ENCODE results near the gene FAAP20. TPM values are rescaled to one million over a fixed set of nuclear protein-coding genes. Genes with fewer than 3 reads are reported as not detected.

FAAP20 gene
- total RNA-seq, 1 donor from 2014 or later = 11.3 TPM

DNA sequence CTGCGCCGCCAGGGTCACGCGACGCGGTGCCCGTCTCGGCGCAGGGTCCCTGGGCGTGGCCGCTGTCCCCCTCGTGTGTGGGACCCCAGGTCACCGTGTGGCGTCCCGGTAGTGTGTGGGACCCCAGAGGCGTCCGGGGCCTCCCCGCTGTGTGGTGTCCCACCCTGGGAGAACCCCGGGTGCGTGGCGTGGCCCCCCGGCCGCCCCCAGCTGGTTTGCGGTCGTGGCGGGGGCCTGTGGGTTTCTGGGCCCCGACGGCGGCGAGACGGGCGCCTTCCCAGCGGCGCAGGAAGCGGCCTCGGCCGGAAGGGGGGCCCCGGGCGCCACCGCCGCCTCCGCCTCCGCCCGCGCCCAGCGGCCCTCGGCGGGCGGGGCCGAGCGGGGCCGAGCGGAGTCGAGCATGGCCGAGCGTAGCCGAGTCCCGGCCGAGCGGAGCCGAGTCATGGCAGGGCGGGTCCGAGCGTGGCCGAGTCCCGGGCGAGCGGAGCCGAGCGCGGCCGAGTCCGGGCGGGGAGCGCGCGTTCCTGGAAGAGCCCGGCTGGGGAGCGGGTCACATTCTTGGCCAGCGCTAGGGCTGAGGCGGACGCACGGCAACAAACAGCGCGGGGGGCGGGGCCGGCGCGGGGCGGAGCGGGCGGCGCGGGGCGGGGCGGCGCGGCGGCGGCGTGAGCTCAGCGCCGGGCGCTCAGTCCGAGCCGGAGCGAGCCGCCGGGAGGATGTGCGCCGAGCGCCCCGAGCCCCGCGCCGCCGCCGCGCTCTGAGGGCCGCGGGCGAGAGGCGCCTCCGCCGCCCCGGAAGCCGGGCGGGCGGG, 33.0 kb upstream of the FAAP20 start:
- Histone ChIP-seq H4K20me1 (ENCODE audit: low read depth) (peaks cover 40% of the 10 kb centered on the region), H3F3A (ENCODE audit: low read depth) (peaks cover 20% of the 10 kb centered on the region), H3K4me1 (peaks cover 38% of the 10 kb centered on the region), H3K27me3 (peaks cover 13% of the 10 kb centered on the region), H3K27ac (no peak overlapping the region), H3K4me3 (peak overlapping the region; percentile 89), H3K79me2 (ENCODE audit: low read depth) (peaks cover 40% of the 10 kb centered on the region), H3K36me3 (no peaks in the 10 kb centered on the region), H3K9ac (peak overlapping the region; percentile 76), H3K9me3 (ENCODE audit: low read depth) (no peaks in the 10 kb centered on the region), H3K4me2 (peak overlapping the region; percentile 91), H2AFZ (replicated peaks) (peak overlapping the region; percentile 98)
- peaks cover 6% of the 10 kb centered on the region for H3K27me3 Mint-ChIP-seq (ENCODE audit: insufficient read depth, low read depth)
- H3K36me3 Mint-ChIP-seq = peaks cover 2% of the 10 kb centered on the region
- TF ChIP-seq EZH2phosphoT487 (IDR thresholded peaks at IDR 0.05) = peak; percentile 34
- TF ChIP-seq, protein P1, sequence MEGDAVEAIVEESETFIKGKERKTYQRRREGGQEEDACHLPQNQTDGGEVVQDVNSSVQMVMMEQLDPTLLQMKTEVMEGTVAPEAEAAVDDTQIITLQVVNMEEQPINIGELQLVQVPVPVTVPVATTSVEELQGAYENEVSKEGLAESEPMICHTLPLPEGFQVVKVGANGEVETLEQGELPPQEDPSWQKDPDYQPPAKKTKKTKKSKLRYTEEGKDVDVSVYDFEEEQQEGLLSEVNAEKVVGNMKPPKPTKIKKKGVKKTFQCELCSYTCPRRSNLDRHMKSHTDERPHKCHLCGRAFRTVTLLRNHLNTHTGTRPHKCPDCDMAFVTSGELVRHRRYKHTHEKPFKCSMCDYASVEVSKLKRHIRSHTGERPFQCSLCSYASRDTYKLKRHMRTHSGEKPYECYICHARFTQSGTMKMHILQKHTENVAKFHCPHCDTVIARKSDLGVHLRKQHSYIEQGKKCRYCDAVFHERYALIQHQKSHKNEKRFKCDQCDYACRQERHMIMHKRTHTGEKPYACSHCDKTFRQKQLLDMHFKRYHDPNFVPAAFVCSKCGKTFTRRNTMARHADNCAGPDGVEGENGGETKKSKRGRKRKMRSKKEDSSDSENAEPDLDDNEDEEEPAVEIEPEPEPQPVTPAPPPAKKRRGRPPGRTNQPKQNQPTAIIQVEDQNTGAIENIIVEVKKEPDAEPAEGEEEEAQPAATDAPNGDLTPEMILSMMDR (IDR thresholded peaks at IDR 0.05) = no peak
- DNase-seq (ENCODE audit: low spot score) = peak; percentile 99
- no peak overlapping the region for H3K27ac Mint-ChIP-seq
- peaks cover 2% of the 10 kb centered on the region for H3K9me3 Mint-ChIP-seq
- H3K4me3 Mint-ChIP-seq = peak overlapping the region; percentile 77
- H3K4me1 Mint-ChIP-seq = peaks cover 29% of the 10 kb centered on the region

DNA sequence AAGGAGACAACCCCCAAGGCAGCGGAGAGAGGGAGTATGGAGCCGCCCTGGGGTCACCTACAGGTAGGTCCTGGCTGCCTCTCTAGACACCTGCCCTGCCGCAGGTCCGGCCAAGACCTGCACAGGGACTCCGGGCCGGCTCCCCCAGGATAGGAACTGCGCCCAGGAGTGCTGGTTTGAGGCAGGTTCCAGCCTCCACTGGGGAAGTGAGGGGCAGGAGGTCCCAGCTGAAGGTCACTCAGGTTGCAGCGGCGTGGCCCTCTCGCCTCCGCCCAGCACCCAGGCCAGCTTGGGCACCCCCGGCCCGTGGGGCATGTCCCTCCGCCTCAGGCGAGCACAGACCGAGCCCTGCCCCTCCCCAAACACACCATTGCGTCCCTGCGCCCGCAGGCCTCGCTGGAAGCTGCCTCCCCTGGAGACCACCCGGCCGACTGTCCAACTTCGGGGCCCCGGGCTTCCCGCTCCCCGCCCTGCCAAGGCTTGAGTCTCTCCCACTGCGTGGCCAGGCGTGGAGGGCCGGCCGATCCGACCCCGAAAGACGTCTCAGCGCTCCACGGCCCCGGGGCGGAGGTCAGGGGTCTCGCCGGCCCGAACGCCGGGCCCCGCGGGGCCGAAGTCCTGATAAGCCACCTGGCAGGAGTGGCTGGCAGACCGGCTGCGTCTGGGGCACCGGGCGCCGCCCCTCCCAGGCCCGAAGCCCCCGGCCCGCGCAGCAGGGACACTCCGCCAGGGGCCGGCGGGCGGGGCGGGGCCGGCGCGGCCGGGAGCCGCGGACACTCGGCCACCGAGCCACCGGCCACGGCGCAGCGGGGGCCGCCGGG, 32.2 kb upstream of the FAAP20 start:
- Histone ChIP-seq H3K9ac (peak overlapping the region; percentile 28), H3K27ac (no peak overlapping the region), H3K4me1 (peaks cover 31% of the 10 kb centered on the region), H4K20me1 (ENCODE audit: low read depth) (peaks cover 31% of the 10 kb centered on the region), H3K4me3 (peak overlapping the region; percentile 89), H3K9me3 (ENCODE audit: low read depth) (no peaks in the 10 kb centered on the region), H3K27me3 (peaks cover 13% of the 10 kb centered on the region), H3F3A (ENCODE audit: low read depth) (peaks cover 20% of the 10 kb centered on the region), H3K36me3 (no peaks in the 10 kb centered on the region), H3K79me2 (ENCODE audit: low read depth) (peaks cover 32% of the 10 kb centered on the region), H2AFZ (replicated peaks) (peak overlapping the region; percentile 98), H3K4me2 (peak overlapping the region; percentile 91)
- Mint-ChIP-seq H3K4me3 (peak overlapping the region; percentile 90), H3K36me3 (peaks cover 2% of the 10 kb centered on the region), H3K27ac (peak overlapping the region; percentile 95), H3K9me3 (peaks cover 2% of the 10 kb centered on the region), H3K27me3 (ENCODE audit: insufficient read depth, low read depth) (peaks cover 6% of the 10 kb centered on the region), H3K4me1 (peaks cover 22% of the 10 kb centered on the region)
- DNase-seq (ENCODE audit: low spot score) = no peak
- TF ChIP-seq EZH2 (IDR thresholded peaks at IDR 0.05) = no peak
- TF ChIP-seq, protein P1 (IDR thresholded peaks at IDR 0.05) = no peak

DNA sequence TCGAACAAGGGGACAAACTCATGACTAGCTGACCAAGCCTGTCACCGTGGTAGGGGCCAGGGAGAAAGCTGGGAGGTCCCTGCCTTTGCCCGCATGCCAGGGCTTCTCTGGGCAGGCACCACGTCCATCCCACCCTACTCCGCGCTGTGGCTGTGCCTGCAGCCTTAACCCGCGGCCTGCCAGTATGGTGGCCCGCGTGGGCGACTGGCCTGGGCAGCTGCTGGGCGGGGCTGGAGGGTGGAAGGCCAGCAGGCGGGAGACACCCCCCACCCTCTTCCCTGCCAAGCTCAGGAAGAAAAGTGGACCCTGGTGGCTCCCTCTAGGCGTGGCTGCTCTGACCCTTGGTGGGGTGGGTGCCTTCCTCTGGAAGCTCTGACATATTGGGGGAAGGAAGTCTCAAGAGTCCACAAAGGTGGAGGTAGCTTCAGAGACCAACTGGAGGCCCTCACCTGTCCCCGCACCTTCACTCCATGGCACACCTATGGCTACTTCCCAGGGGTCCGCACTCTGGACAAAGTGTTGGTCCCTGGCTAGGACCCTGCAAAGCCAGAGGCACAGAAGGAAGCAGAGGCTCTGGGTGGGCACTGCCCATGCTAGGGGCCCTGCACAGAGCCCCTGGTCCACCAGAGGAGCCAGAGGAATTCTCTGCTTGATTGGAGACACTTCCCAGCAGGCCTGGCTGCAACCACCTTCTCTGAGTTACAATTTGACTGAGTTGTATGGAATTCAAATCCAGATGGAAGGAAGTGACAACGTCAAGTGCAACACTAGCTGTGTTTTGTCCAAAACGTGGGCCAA, 30.3 kb upstream of the FAAP20 start:
- H3K4me1 ChIP-seq = peaks cover 12% of the 10 kb centered on the region
- no peak for DNase-seq (ENCODE audit: low spot score)
- peaks cover 2% of the 10 kb centered on the region for H3K36me3 Mint-ChIP-seq
- H3K27ac ChIP-seq = no peak overlapping the region
- H3K27ac Mint-ChIP-seq = no peak overlapping the region
- no peak overlapping the region for H3K4me3 ChIP-seq
- H3K4me3 Mint-ChIP-seq = no peak overlapping the region
- peaks cover 16% of the 10 kb centered on the region for H3K4me1 Mint-ChIP-seq
- peaks cover 2% of the 10 kb centered on the region for H3K9me3 Mint-ChIP-seq
- H2AFZ ChIP-seq (replicated peaks) = no peak overlapping the region
- H3K27me3 ChIP-seq = peaks cover 13% of the 10 kb centered on the region
- no peaks in the 10 kb centered on the region for H3K9me3 ChIP-seq (ENCODE audit: low read depth)
- peaks cover 9% of the 10 kb centered on the region for H3K27me3 Mint-ChIP-seq (ENCODE audit: insufficient read depth, low read depth)
- no peaks in the 10 kb centered on the region for H3K36me3 ChIP-seq
- H3K79me2 ChIP-seq (ENCODE audit: low read depth) = peaks cover 12% of the 10 kb centered on the region
- peaks cover 12% of the 10 kb centered on the region for H4K20me1 ChIP-seq (ENCODE audit: low read depth)
- H3K9ac ChIP-seq = no peak overlapping the region
- TF ChIP-seq, protein P1 (IDR thresholded peaks at IDR 0.05) = no peak
- no peak for TF ChIP-seq EZH2 (IDR thresholded peaks at IDR 0.05)
- no peak for TF ChIP-seq EZH2phosphoT487 (IDR thresholded peaks at IDR 0.05)
- no peak overlapping the region for H3K4me2 ChIP-seq
- peaks cover 8% of the 10 kb centered on the region for H3F3A ChIP-seq (ENCODE audit: low read depth)
